Neural crest cell (in vitro differentiated cells): ENCODE data around the gene COL6A5. TPM values are rescaled to one million over a fixed set of nuclear protein-coding genes. Genes with fewer than 3 reads are reported as not detected.

Experiments
- DNase-seq: peaks from one replicate; pipeline ENCODE4 v3.0.0; 2021; ENCODE audit warnings: low read depth, mixed read lengths, low spot score
- H3K27ac Mint-ChIP-seq: one replicate; pipeline ENCODE4 v1.8.0; 2021; ENCODE audit warnings: mild to moderate bottlenecking, mixed read lengths; ENCODE audit not compliant: unreplicated experiment
- H3K27me3 Mint-ChIP-seq: 2 replicates; pipeline ENCODE4 v1.8.0; 2021; ENCODE audit warnings: low read depth, mild to moderate bottlenecking, mixed read lengths
- H3K36me3 Mint-ChIP-seq: 2 replicates; pipeline ENCODE4 v1.8.0; 2021; ENCODE audit warnings: low read depth, mild to moderate bottlenecking, mixed read lengths
- H3K4me1 Mint-ChIP-seq: 2 replicates; pipeline ENCODE4 v1.8.0; 2021; ENCODE audit warnings: mixed read lengths
- H3K4me3 Mint-ChIP-seq: one replicate; pipeline ENCODE4 v1.8.0; 2021; ENCODE audit warnings: mild to moderate bottlenecking, mixed read lengths
- H3K9me3 Mint-ChIP-seq: 2 replicates; pipeline ENCODE4 v1.8.0; 2021; ENCODE audit warnings: mixed read lengths
- total RNA-seq: library from RNA; stranded (reverse); gene quantifications from 2 replicates; pipeline ENCODE4 v1.2.1, GENCODE V29; 2021
- TF ChIP-seq, protein P1 (sequence below): fragments of 200-600 bp; sonication (generic); conservative IDR thresholded peaks from 2 replicates; pipeline ENCODE4 v1.5.0; 2021; ENCODE audit warnings: antibody characterized with exemption, mild to moderate bottlenecking

The COL6A5 gene
- total RNA-seq, 1 donor from 2014 or later: not detected

GRCh38 chr3:130468311-130468710 lies 122.8 kb downstream of the COL6A5 start:
- Mint-ChIP-seq H3K4me1 (peaks cover 5% of the 10 kb centered on the region), H3K27me3 (no peaks in the 10 kb centered on the region), H3K4me3 (no peak overlapping the region), H3K27ac (no peak overlapping the region), H3K9me3 (no peaks in the 10 kb centered on the region), H3K36me3 (no peaks in the 10 kb centered on the region)
- no peak for DNase-seq
- TF ChIP-seq, protein P1, sequence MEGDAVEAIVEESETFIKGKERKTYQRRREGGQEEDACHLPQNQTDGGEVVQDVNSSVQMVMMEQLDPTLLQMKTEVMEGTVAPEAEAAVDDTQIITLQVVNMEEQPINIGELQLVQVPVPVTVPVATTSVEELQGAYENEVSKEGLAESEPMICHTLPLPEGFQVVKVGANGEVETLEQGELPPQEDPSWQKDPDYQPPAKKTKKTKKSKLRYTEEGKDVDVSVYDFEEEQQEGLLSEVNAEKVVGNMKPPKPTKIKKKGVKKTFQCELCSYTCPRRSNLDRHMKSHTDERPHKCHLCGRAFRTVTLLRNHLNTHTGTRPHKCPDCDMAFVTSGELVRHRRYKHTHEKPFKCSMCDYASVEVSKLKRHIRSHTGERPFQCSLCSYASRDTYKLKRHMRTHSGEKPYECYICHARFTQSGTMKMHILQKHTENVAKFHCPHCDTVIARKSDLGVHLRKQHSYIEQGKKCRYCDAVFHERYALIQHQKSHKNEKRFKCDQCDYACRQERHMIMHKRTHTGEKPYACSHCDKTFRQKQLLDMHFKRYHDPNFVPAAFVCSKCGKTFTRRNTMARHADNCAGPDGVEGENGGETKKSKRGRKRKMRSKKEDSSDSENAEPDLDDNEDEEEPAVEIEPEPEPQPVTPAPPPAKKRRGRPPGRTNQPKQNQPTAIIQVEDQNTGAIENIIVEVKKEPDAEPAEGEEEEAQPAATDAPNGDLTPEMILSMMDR: no peak

- no peak for DNase-seq
- H3K9me3 Mint-ChIP-seq: no peaks in the 10 kb centered on the region
- no peaks in the 10 kb centered on the region for H3K27me3 Mint-ChIP-seq
- peaks cover 5% of the 10 kb centered on the region for H3K4me1 Mint-ChIP-seq
- H3K4me3 Mint-ChIP-seq: no peak overlapping the region
- TF ChIP-seq, protein P1: no peak
- H3K27ac Mint-ChIP-seq: no peak overlapping the region
- no peaks in the 10 kb centered on the region for H3K36me3 Mint-ChIP-seq
Observed at GRCh38 chr3:130470126-130470525, 124.7 kb downstream of the COL6A5 start.

GRCh38 chr3:130473416-130473815 lies 127.9 kb downstream of the COL6A5 start:
- no peak for DNase-seq
- Mint-ChIP-seq H3K4me1 (peaks cover 5% of the 10 kb centered on the region), H3K36me3 (no peaks in the 10 kb centered on the region), H3K4me3 (no peak overlapping the region), H3K27me3 (no peaks in the 10 kb centered on the region), H3K9me3 (no peaks in the 10 kb centered on the region), H3K27ac (no peak overlapping the region)
- TF ChIP-seq, protein P1: no peak

- DNase-seq: peak; percentile 3
- Mint-ChIP-seq H3K4me1 (no peaks in the 10 kb centered on the region), H3K27ac (no peak overlapping the region), H3K9me3 (peaks cover 2% of the 10 kb centered on the region), H3K4me3 (no peak overlapping the region), H3K36me3 (no peaks in the 10 kb centered on the region), H3K27me3 (peaks cover 8% of the 10 kb centered on the region)
- TF ChIP-seq, protein P1: peak; percentile 59
Observed at GRCh38 chr3:130480736-130481135, 135.3 kb downstream of the COL6A5 start.

- H3K4me1 Mint-ChIP-seq: no peaks in the 10 kb centered on the region
- no peak overlapping the region for H3K4me3 Mint-ChIP-seq
- no peak overlapping the region for H3K27ac Mint-ChIP-seq
- TF ChIP-seq, protein P1: no peak
- no peaks in the 10 kb centered on the region for H3K27me3 Mint-ChIP-seq
- no peaks in the 10 kb centered on the region for H3K9me3 Mint-ChIP-seq
- no peaks in the 10 kb centered on the region for H3K36me3 Mint-ChIP-seq
- DNase-seq: no peak
Observed at GRCh38 chr3:130488288-130488687, 142.8 kb downstream of the COL6A5 start.
